Measurements from ENCODE around the gene ZNF503. TPM values are rescaled to one million over a fixed set of nuclear protein-coding genes. Genes with fewer than 3 reads are reported as not detected.

ZNF503 gene
- total RNA-seq, 1 experiment from 2014 or later, result 42.3 TPM

DNA sequence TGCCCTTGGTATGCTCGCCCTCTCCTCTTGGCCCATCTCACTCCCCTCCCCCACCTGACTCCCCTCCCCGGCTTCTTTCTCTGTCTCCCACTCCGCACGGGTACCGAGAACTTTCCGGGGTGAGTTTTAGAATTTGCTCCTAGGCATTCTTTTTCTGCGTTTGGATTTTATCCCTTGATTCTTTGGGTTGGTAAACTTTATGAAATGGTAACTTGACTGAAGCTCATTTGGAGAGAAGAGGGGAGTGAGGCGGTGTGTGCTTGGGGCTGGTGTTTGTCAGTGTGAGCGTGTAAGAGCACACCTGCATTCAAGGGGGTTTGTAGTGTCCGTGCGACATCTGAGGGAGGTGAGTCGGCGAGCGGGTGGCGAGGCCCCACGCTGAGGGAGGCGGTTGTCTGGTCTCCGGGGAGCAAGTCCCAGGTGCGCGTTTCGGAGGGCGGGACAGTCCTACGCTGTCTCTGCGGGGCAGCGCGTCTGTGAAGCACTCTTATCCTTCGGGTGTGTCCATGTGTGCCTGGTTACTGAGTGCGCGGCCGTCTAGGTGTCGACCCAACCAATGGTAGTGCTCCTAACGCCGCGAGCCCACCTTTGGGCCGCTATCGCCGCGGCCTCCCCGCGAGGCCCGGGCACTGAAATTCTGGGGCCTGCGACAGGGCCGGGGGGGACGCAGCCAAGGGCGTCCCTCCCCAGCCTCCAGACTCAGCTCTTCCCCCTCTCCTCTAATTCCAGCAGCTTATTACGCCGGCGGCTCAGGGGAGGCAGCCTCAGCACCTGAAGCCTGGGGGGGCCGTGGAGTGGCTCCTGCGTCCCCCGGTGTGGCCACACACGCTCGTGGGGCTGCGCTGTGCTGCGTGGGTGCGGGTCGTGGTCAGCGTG, 2.6 kb upstream of the ZNF503 start:
- POLR2A ChIA-PET (ENCODE audit: unreplicated experiment), result interaction anchor here (0.7 kb wide), 1 partner anchor 507 kb away, joined by 9 read pairs; no protein-coding TSS in a partner anchor
- Histone ChIP-seq H3K79me2 (ENCODE audit: low read length) (peaks cover 86% of the 10 kb centered on the region), H3K4me1 (ENCODE audit: insufficient read depth, low read length) (peaks cover 26% of the 10 kb centered on the region), H3K9me3 (ENCODE audit: low read length) (no peaks in the 10 kb centered on the region), H3K4me3 (ENCODE audit: low read length) (peak overlapping the region; percentile 79), H3K27me3 (ENCODE audit: low read length) (peaks cover 98% of the 10 kb centered on the region), H3K36me3 (ENCODE audit: low read depth, low read length) (no peaks in the 10 kb centered on the region), H3K4me2 (ENCODE audit: low read length) (peak overlapping the region; percentile 84), H4K20me1 (ENCODE audit: low read length) (peaks cover 13% of the 10 kb centered on the region), H3K27ac (ENCODE audit: low read length) (peak overlapping the region; percentile 81), H3K9me2 (replicated peaks; ENCODE audit: low read length) (no peaks in the 10 kb centered on the region), H3F3A (ENCODE audit: low read length, unreplicated experiment) (no peaks in the 10 kb centered on the region), H3K9ac (ENCODE audit: low read length) (peak overlapping the region; percentile 80), H2AFZ (ENCODE audit: low read length) (peak overlapping the region; percentile 89)
- ATAC-seq (peak; percentile 4), DNase-seq (peak; percentile 85)
- intact Hi-C loops (cut with micrococcal nuclease), result loop anchor here (2.0 to 10.0 kb wide), 5 partner anchors 129 to 1708 kb away; partner anchors contain the start of gene KAT6B
- TF ChIP-seq EZH2phosphoT487 (IDR thresholded peaks at IDR 0.05; ENCODE audit: borderline replicate concordance, low read length) (peak; percentile 49; the same call in 1 of the 2 replicates), EZH2 (IDR thresholded peaks at IDR 0.05; ENCODE audit: low read length, unreplicated experiment) (no peak)
- TF ChIP-seq, protein P1, sequence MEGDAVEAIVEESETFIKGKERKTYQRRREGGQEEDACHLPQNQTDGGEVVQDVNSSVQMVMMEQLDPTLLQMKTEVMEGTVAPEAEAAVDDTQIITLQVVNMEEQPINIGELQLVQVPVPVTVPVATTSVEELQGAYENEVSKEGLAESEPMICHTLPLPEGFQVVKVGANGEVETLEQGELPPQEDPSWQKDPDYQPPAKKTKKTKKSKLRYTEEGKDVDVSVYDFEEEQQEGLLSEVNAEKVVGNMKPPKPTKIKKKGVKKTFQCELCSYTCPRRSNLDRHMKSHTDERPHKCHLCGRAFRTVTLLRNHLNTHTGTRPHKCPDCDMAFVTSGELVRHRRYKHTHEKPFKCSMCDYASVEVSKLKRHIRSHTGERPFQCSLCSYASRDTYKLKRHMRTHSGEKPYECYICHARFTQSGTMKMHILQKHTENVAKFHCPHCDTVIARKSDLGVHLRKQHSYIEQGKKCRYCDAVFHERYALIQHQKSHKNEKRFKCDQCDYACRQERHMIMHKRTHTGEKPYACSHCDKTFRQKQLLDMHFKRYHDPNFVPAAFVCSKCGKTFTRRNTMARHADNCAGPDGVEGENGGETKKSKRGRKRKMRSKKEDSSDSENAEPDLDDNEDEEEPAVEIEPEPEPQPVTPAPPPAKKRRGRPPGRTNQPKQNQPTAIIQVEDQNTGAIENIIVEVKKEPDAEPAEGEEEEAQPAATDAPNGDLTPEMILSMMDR (conservative IDR thresholded peaks at IDR 0.05; ENCODE audit: low read depth, low read length), result peak; percentile 56; the same call in 1 of the 2 replicates
- BruUV-seq (replicated peaks), result no TSS peak
- CTCF ChIA-PET, result interaction anchor here (1.0 kb wide), 1 partner anchor 632 kb away, joined by 3 read pairs; no protein-coding TSS in a partner anchor

DNA sequence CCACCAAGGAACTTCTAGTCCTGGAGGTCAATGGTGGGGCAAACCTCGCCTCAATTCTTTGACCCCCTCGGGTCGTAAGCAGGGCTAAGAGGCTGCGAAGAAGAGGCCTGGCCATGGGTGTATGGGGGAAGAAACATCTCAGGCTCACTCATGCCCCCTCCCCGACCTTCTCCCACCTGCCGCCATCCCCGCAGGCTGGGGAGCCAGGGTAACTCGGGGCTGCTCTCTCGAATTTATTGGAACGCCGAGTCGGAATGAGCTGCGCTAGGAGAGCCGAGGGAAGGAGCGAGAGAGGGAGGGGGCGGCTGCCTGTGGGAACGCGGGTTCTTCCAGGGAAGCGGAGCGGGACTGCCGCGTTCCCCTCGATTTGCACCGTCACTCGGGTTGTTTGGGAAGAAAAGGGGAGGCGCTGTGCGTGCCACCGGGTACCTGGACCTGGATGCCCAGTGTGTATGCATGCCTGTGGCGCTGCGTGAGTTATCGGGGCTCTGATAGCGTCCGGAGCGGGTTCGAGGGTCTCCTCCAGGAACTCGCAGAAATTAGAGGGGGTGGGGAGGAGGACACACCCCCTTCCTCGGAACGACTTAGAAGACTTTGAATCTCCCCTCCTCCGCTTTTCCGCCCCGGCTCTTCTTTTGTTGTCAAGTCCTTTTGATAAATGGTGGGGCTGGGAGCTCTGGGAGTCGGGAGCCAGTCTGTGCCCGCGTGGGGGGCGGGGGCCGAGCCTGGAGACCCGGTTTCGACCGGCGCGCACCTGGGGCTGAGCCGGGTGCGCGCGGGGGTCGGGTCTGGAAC, 1.8 kb upstream of the ZNF503 start:
- Histone ChIP-seq H3K4me2 (ENCODE audit: low read length) (peak overlapping the region; percentile 84), H3K9me2 (replicated peaks; ENCODE audit: low read length) (no peaks in the 10 kb centered on the region), H3K27me3 (ENCODE audit: low read length) (peaks cover 98% of the 10 kb centered on the region), H3K27ac (ENCODE audit: low read length) (peak overlapping the region; percentile 81), H3K36me3 (ENCODE audit: low read depth, low read length) (no peaks in the 10 kb centered on the region), H3K9me3 (ENCODE audit: low read length) (no peaks in the 10 kb centered on the region), H3K4me1 (ENCODE audit: insufficient read depth, low read length) (peaks cover 26% of the 10 kb centered on the region), H2AFZ (ENCODE audit: low read length) (peak overlapping the region; percentile 89), H3K79me2 (ENCODE audit: low read length) (peaks cover 86% of the 10 kb centered on the region), H3K9ac (ENCODE audit: low read length) (peak overlapping the region; percentile 80), H4K20me1 (ENCODE audit: low read length) (peaks cover 17% of the 10 kb centered on the region), H3K4me3 (ENCODE audit: low read length) (peak overlapping the region; percentile 79), H3F3A (ENCODE audit: low read length, unreplicated experiment) (no peaks in the 10 kb centered on the region)
- peak; percentile 65 for DNase-seq
- TF ChIP-seq EZH2 (IDR thresholded peaks at IDR 0.05; ENCODE audit: low read length, unreplicated experiment) (peak; percentile 70), EZH2phosphoT487 (IDR thresholded peaks at IDR 0.05; ENCODE audit: borderline replicate concordance, low read length) (peak; percentile 61; the same call in 1 of the 2 replicates)
- TF ChIP-seq, protein P1 (conservative IDR thresholded peaks at IDR 0.05; ENCODE audit: low read depth, low read length), result peak; percentile 30; the same call in 1 of the 2 replicates
- TSS peak; percentile 32 for BruUV-seq (replicated peaks)
- CTCF ChIA-PET, result interaction anchor here (1.0 kb wide), 1 partner anchor 633 kb away, joined by 3 read pairs; no protein-coding TSS in a partner anchor
- no peak for ATAC-seq
- POLR2A ChIA-PET (ENCODE audit: unreplicated experiment), result no interaction called here
- intact Hi-C loops (cut with micrococcal nuclease), result loop anchor here (5.0 to 10.0 kb wide), 4 partner anchors 579 to 1709 kb away; partner anchors contain the start of gene KAT6B

All from PC-3 (cell line).